Fibroblast of skin of left quadriceps (primary cell): Measurements from ENCODE around the gene UGT1A3.

Experiments used
- DNase-seq, 2 experiments: peaks; one replicate each; pipeline ENCODE4 v3.0.0-alpha.2; 2013; ENCODE audit warnings: low read depth in 2 of 2

UGT1A3 gene

GRCh38 chr2:233816771-233817170, 87.9 kb downstream of the UGT1A3 start:
- no peak for DNase-seq

GRCh38 chr2:233817361-233817911, 88.6 kb downstream of the UGT1A3 start:
- no peak for DNase-seq

- no peak for DNase-seq
These were observed 89.3 kb downstream of the UGT1A3 start for GRCh38 chr2:233817995-233818638.

- no peak for DNase-seq
These were observed 90.1 kb downstream of the UGT1A3 start for GRCh38 chr2:233818639-233819621.

GRCh38 chr2:233819884-233820773, 91.3 kb downstream of the UGT1A3 start:
- DNase-seq = no peak

GRCh38 chr2:233820774-233821105, 91.9 kb downstream of the UGT1A3 start:
- DNase-seq = no peak

- no peak for DNase-seq
These were observed 92.4 kb downstream of the UGT1A3 start for GRCh38 chr2:233821196-233821595.

GRCh38 chr2:233821709-233822100, 92.9 kb downstream of the UGT1A3 start:
- DNase-seq = no peak

GRCh38 chr2:233822101-233822771, 93.4 kb downstream of the UGT1A3 start:
- DNase-seq = no peak
